DND-41 (cell line): ENCODE results near the gene CRYBG1.

Source experiments
- CTCF ChIP-seq: IDR thresholded peaks from 2 replicates; pipeline ENCODE4 v1.5.1; 2012; ENCODE audit warnings: borderline replicate concordance, low read length, moderate library complexity, mild to moderate bottlenecking; ENCODE audit not compliant: poor library complexity, severe bottlenecking; ENCODE audit errors: extremely low read depth
- EZH2 ChIP-seq: IDR thresholded peaks from 3 replicates; pipeline ENCODE4 v1.6.1; 2012; ENCODE audit warnings: borderline replicate concordance, low read depth, mild to moderate bottlenecking, moderate library complexity, low read length, inconsistent platforms; ENCODE audit not compliant: severe bottlenecking

- TF ChIP-seq CTCF (no peak), EZH2 (no peak)
These were observed 44.6 kb upstream of the CRYBG1 start for GRCh38 chr6:106315765-106316374.
